ENCODE data around the gene GLIS2.

GLIS2 gene

DNA sequence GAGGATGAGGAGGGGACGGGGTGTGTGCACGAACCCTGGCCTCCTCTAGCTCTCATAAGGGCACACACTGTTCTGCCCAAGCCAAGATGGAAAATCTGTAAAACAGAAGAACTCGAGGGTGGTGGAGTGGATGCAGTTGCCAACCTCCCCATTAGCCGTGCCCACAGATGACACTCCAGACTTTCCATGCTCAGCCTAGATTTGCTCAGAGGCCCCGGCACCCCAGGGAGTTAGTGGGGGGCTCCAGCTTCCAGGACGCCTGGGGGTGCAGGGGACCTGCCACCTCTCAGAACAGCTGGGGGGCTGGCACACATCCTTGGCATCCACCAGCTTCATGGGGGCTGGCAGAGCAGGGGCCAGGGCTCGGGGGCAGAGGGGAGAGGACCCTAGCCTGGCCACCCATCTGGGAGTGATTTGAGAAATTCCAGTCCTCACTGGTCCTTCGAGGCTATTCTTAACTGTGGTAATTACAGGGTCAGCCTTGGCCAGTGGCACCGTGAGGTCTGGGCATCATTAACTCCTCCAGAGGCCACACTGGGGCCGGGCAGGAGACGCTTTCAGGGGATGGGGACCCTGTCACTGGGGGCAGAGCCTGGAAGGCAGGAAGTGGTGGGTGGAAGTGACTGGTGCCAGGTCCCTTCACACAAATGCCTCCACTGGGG is 70.1 kb downstream of the GLIS2 start:
- no peak for DNase-seq

DNA sequence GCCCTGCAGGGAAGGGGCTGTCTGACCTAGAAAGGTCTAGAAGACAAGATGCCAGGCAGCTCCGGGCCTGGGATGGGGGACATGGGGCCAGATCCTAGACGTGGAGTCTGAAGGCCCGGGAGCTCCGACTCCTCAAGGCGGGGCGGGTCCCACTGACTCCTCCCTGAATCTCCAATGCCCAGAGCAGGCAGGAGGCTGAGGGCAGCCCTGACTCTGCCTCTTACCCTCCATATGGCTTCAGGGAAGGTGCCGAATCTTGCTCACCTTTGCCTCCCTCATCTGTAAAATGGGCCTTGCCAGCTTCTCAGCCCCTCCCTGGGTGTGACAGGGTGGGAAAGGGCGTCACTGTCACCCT is 70.6 kb downstream of the GLIS2 start:
- no peak for DNase-seq

DNA sequence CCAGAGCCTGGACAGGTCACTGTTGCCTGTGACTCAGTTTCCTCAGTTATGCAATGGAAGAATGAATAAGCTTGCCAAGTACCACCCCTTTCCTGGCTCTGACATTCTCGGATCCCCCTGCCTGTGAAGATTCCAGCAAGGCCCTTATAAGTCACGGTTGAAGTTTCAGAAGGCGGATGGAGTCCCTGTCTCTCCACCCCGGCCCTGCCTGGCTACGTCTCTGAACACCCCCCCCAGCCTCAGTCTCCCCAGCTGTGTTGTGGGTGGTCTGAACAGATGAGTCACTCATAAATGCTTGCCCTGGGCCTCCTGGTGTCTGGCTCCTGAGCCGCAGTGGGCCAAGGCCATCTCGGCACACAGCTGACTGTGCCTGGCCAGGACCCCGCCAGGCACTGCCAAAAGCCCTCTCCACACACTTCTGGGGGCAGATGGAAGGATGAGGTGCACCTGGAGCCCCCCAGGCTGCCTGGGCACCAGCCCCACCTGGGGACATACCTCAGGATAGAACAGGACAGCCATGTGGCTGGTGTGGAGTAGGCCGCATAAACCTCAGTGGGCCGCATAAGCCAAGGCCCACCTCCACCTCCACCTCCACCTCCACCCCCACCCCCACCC is 71.2 kb downstream of the GLIS2 start:
- no peak for DNase-seq

GRCh38 chr16:4387781-4388180 is 71.9 kb downstream of the GLIS2 start:
- DNase-seq = no peak

DNA sequence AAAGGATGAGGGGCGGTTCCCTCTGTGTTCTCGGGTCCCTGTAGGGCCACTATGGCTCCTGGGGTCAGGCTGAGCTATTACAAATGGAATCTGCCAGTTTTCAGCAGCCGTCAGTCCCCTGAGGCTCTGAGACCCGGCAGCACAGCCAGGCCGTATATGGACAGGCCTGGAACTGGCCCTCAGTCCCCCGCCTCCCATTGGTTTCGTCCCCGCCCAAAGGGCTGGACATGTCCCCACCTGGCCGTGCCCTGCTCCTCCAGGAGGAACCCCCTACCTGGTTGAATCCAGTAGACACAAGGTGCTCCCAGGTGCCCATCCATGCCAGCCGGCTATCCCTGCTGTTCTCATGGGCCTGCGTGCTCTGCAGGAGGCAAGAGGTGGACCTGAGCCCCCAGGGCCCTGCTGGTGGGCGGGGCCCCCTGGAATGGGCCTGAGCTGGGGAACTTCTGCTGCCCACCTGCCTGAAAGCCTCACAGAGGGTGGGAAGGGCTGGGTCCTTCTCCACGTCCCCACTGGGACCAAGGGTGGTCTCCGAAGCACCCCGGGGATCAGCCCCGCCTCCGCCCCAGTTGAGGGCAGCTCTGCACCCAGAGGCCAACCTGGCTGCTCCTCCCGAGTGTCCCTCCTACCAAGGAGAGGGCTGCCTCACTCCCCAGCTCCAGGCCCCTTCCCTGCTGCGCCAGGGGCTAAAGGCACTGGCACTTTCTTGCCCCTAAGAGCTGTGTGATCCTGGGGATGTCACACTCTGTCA is 72.6 kb downstream of the GLIS2 start:
- no peak for DNase-seq

All from activated naive CD4-positive, alpha-beta T cell treated with Interleukin-2 at 50 U/mL for 16 hours (primary cell).